ENCODE measurements around the gene PRCC.

DNA sequence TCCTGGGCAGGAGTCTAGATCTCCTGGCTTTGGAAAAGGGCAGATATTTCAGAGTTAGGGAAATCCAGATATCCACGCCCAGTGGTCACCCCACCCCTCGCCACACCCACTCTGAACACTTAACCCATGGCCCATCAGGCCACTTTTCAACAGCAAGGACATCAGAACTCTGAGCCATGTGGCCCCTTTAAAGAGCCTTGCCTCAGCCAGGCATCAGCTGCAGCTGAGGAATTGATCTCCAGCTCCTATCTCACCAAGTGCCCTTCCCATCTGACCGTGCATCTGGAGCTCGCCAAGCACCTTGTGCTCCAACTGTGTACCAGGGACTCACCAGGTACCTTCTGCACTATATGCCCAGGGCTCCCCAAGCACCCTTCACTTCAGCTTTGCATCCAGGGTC is 69.6 kb downstream of the PRCC start:
- TF ChIP-seq NFE2L2 (IDR thresholded peaks at IDR 0.05; ENCODE audit: low read depth, low read length) (no peak), RAD21 (IDR thresholded peaks at IDR 0.05; ENCODE audit: low read length) (no peak), POLR2A (IDR thresholded peaks at IDR 0.05; ENCODE audit: low read depth, low read length) (no peak), SMC3 (IDR thresholded peaks at IDR 0.05; ENCODE audit: low read depth, low read length) (no peak)
- TF ChIP-seq, protein P1, sequence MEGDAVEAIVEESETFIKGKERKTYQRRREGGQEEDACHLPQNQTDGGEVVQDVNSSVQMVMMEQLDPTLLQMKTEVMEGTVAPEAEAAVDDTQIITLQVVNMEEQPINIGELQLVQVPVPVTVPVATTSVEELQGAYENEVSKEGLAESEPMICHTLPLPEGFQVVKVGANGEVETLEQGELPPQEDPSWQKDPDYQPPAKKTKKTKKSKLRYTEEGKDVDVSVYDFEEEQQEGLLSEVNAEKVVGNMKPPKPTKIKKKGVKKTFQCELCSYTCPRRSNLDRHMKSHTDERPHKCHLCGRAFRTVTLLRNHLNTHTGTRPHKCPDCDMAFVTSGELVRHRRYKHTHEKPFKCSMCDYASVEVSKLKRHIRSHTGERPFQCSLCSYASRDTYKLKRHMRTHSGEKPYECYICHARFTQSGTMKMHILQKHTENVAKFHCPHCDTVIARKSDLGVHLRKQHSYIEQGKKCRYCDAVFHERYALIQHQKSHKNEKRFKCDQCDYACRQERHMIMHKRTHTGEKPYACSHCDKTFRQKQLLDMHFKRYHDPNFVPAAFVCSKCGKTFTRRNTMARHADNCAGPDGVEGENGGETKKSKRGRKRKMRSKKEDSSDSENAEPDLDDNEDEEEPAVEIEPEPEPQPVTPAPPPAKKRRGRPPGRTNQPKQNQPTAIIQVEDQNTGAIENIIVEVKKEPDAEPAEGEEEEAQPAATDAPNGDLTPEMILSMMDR (conservative IDR thresholded peaks at IDR 0.05; ENCODE audit: low read depth, low read length), result no peak
- TF ChIP-seq, protein P2, sequence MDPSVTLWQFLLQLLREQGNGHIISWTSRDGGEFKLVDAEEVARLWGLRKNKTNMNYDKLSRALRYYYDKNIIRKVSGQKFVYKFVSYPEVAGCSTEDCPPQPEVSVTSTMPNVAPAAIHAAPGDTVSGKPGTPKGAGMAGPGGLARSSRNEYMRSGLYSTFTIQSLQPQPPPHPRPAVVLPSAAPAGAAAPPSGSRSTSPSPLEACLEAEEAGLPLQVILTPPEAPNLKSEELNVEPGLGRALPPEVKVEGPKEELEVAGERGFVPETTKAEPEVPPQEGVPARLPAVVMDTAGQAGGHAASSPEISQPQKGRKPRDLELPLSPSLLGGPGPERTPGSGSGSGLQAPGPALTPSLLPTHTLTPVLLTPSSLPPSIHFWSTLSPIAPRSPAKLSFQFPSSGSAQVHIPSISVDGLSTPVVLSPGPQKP (IDR thresholded peaks at IDR 0.05; ENCODE audit: borderline replicate concordance, low read depth, low read length), result no peak

All from IMR-90 (cell line).